ENCODE measurements around the gene RIN1. TPM values are rescaled to one million over a fixed set of nuclear protein-coding genes. Genes with fewer than 3 reads are reported as not detected.

The RIN1 gene
- total and polyA plus RNA-seq, 2 experiments from 2014 or later, result 6.2 to 9.5 TPM

DNA sequence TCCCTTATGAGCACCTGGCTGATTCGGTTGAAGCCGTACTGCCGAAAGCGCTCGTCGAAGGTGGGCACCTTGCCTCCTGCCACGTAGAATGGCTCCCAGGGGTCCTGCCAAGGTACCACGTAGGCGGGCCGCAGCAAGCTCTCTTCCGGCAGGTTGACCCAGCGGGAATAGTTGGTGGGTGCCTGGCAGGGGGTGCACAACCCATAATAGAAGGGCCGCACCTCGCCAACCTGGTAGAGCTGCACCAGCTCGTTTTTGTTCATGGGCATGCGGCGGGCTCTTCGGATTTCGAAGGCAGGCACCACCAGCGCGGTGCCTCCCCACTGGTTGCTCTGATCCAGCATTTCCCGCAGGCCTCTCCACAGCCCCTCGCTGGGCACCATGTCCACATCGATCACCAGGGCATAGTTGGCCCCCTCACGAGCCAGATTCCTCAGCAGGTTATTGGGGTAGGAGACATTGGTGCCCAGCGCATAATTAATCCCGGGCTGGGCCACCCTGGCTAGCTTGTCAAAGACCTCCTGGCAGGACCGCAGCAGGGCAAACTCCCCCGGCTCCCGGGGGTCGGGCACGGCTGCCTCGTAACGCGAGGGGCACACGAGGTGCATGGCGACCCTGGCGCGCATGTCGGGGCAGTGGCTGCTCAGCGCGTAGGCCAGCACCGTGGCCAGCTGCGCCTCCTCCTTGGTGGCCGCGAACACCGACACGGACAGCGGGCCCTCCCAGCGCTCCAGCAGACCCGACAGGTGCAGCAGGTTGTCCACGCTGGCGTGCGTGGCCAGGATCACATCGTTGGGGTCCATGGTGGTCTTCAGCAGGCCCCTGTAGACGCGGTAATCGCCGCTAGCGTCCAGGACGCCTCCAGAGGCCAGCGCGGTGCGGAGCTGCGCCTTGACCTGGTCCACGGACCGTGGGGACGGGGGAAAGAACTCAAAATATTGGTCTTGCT lies 10.5 kb upstream of the RIN1 start:
- H4K20me1 ChIP-seq (ENCODE audit: insufficient read depth, poor library complexity, severe bottlenecking), result no peaks in the 10 kb centered on the region
- H3K4me3 ChIP-seq, result peak overlapping the region; percentile 62
- 37% methylated on average over 66 of the region's 68 CpGs for WGBS (ENCODE audit: low lambda C conversion rate, missing lambda C conversion rate)
- no peaks in the 10 kb centered on the region for H3K9me3 ChIP-seq (ENCODE audit: low read depth)
- peak overlapping the region; percentile 92 for H3K27ac ChIP-seq
- peaks cover 48% of the 10 kb centered on the region for H3K79me2 ChIP-seq
- H3K4me2 ChIP-seq, result peak overlapping the region; percentile 90
- no peaks in the 10 kb centered on the region for H3K36me3 ChIP-seq (replicated peaks; ENCODE audit: insufficient read depth, low read depth)
- H2AFZ ChIP-seq, result peak overlapping the region; percentile 95
- TF ChIP-seq EZH2 (IDR thresholded peaks at IDR 0.05; ENCODE audit: borderline replicate concordance) (no peak), EZH2phosphoT487 (IDR thresholded peaks at IDR 0.05; ENCODE audit: low read depth, severe bottlenecking, unreplicated experiment) (no peak)
- TF ChIP-seq, protein P1, sequence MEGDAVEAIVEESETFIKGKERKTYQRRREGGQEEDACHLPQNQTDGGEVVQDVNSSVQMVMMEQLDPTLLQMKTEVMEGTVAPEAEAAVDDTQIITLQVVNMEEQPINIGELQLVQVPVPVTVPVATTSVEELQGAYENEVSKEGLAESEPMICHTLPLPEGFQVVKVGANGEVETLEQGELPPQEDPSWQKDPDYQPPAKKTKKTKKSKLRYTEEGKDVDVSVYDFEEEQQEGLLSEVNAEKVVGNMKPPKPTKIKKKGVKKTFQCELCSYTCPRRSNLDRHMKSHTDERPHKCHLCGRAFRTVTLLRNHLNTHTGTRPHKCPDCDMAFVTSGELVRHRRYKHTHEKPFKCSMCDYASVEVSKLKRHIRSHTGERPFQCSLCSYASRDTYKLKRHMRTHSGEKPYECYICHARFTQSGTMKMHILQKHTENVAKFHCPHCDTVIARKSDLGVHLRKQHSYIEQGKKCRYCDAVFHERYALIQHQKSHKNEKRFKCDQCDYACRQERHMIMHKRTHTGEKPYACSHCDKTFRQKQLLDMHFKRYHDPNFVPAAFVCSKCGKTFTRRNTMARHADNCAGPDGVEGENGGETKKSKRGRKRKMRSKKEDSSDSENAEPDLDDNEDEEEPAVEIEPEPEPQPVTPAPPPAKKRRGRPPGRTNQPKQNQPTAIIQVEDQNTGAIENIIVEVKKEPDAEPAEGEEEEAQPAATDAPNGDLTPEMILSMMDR (IDR thresholded peaks at IDR 0.05; ENCODE audit: poor library complexity), result no peak
- no peaks in the 10 kb centered on the region for H3K9me2 ChIP-seq (replicated peaks; ENCODE audit: insufficient read depth)
- DNase-seq (ENCODE audit: low spot score), result peak; percentile 41
- H3K4me1 ChIP-seq (ENCODE audit: insufficient read depth), result peaks cover 39% of the 10 kb centered on the region
- H3K27me3 ChIP-seq, result no peaks in the 10 kb centered on the region

DNA sequence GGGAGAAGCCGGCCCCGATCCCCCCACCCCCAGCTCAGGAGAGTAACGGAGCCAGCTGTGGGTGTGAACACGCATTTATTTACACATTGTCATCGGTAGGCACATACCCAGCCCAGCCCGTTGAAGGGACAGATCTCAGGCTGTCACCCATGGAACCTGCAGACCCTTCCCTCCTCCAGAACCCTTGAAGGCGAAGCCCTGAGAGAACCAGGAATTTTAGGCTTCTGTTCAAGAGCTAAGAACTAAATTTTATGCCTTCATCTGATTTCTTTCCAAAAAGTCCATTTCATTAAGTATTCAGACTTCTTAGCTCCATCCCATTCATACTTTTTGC lies 9.0 kb upstream of the RIN1 start:
- DNase-seq (ENCODE audit: low spot score), result no peak
- Histone ChIP-seq H3K4me1 (ENCODE audit: insufficient read depth) (peaks cover 39% of the 10 kb centered on the region), H3K79me2 (peaks cover 48% of the 10 kb centered on the region), H3K27ac (peak overlapping the region; percentile 41), H3K9me2 (replicated peaks; ENCODE audit: insufficient read depth) (no peaks in the 10 kb centered on the region), H4K20me1 (ENCODE audit: insufficient read depth, poor library complexity, severe bottlenecking) (no peaks in the 10 kb centered on the region), H3K4me3 (peak overlapping the region; percentile 21), H3K36me3 (replicated peaks; ENCODE audit: insufficient read depth, low read depth) (no peaks in the 10 kb centered on the region), H2AFZ (peak overlapping the region; percentile 72), H3K9me3 (ENCODE audit: low read depth) (no peaks in the 10 kb centered on the region), H3K27me3 (no peaks in the 10 kb centered on the region), H3K4me2 (peak overlapping the region; percentile 90)
- 14% methylated on average over 7 of the region's 7 CpGs for WGBS (ENCODE audit: low lambda C conversion rate, missing lambda C conversion rate)
- TF ChIP-seq EZH2 (IDR thresholded peaks at IDR 0.05; ENCODE audit: borderline replicate concordance) (no peak), EZH2phosphoT487 (IDR thresholded peaks at IDR 0.05; ENCODE audit: low read depth, severe bottlenecking, unreplicated experiment) (no peak)
- TF ChIP-seq, protein P1 (IDR thresholded peaks at IDR 0.05; ENCODE audit: poor library complexity), result no peak

DNA sequence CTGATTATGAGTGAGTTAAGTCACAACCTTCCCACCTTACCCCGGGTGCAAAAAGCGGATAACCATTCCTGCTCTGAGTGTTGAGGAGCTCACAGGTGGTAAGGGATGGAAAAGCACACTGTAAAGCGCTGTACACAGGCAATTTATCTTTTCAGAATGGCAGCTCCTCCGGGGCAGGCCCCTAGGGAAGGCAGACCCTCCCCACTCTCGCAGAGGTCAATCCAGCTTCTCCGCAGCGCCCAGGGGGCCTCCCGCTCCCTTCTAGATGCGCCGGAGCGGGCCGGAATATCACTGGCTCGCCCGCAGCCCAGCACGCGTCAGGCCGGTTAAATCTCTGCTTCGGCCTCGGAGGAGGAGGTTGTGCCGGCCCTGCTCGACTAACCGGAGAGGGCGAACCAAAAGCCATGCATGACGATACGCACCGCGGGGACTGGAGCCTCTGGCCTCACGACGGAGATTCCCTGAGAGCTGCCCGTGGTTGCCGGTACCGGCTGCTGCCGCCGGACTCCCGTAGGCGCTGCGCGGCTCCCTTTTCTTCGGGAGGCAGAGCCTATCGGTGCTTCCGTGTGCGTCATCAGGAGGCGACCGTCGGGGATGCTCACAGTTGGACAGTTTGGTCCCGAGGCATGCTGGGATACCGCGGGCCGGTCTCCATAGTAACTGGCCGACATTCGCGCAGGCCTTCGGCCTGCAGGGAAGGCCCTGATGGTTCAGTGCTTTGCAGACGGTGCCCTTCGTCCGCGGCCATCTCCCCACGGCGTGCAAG lies 8.5 kb upstream of the RIN1 start, which contains the start of gene BRMS1:
Gene BRMS1 (minus strand): TSS at position 555 of the 766 bp plus-strand sequence. CDS start 2,870 bp downstream, outside the sequence.
- no peaks in the 10 kb centered on the region for H3K9me2 ChIP-seq (replicated peaks; ENCODE audit: insufficient read depth)
- H3K27ac ChIP-seq, result peak within 1 kb of the TSS; percentile 87
- TF ChIP-seq EZH2phosphoT487 (IDR thresholded peaks at IDR 0.05; ENCODE audit: low read depth, severe bottlenecking, unreplicated experiment), result no peak
- TF ChIP-seq, protein P1 (IDR thresholded peaks at IDR 0.05; ENCODE audit: poor library complexity), result no peak
- no peak for TF ChIP-seq EZH2 (IDR thresholded peaks at IDR 0.05; ENCODE audit: borderline replicate concordance)
- peaks cover 45% of the 10 kb centered on the region for H3K79me2 ChIP-seq
- no peaks in the 10 kb centered on the region for H3K27me3 ChIP-seq
- no peaks in the 10 kb centered on the region for H3K9me3 ChIP-seq (ENCODE audit: low read depth)
- H4K20me1 ChIP-seq (ENCODE audit: insufficient read depth, poor library complexity, severe bottlenecking), result no peaks in the 10 kb centered on the region
- peak; percentile 98 for DNase-seq (ENCODE audit: low spot score)
- WGBS (ENCODE audit: low lambda C conversion rate, missing lambda C conversion rate), result 2% methylated on average over 59 of the region's 59 CpGs
- H3K4me2 ChIP-seq, result peak within 1 kb of the TSS; percentile 97
- no peaks in the 10 kb centered on the region for H3K36me3 ChIP-seq (replicated peaks; ENCODE audit: insufficient read depth, low read depth)
- H3K4me3 ChIP-seq, result peak within 1 kb of the TSS; percentile 74
- H2AFZ ChIP-seq, result peak within 1 kb of the TSS; percentile 72
- peaks cover 34% of the 10 kb centered on the region for H3K4me1 ChIP-seq (ENCODE audit: insufficient read depth)

Measured in hepatocyte (in vitro differentiated cells).